Right atrium auricular region (tissue), 2 donors: Measurements from ENCODE around the gene FAM229B. TPM values are rescaled to one million over a fixed set of nuclear protein-coding genes. Genes with fewer than 3 reads are reported as not detected.

Experiments
- DNase-seq: peaks from one replicate; pipeline ENCODE4 v3.0.0-alpha.2; 2019; ENCODE audit warnings: low spot score
- H3K27ac ChIP-seq, 2 donors: fragments of 200-600 bp; sonication (generic); 1 replicate in 1 of 2; 2 replicates in 1 of 2; pipeline ENCODE4 v1.5.1; 2016 to 2019
- H3K27me3 ChIP-seq, 2 donors: fragments of 200-600 bp; sonication (generic); one replicate each; pipeline versions ENCODE4 v1.5.1 to v1.6.0; 2017 to 2019
- H3K36me3 ChIP-seq: fragments of 200-600 bp; sonication (generic); one replicate; pipeline ENCODE4 v1.5.1; 2016
- H3K4me1 ChIP-seq, 2 donors: fragments of 200-600 bp; sonication (generic); one replicate each; pipeline versions ENCODE4 v1.5.1 to v1.6.0; 2017 to 2019
- H3K4me3 ChIP-seq, 2 donors: fragments of 200-600 bp; sonication (generic); 1 replicate in 1 of 2; 2 replicates in 1 of 2; pipeline ENCODE4 v1.5.1; 2017 to 2019; ENCODE audit warnings: mild to moderate bottlenecking in 1 of 2, moderate library complexity in 1 of 2
- H3K9me3 ChIP-seq, 2 donors: fragments of 200-600 bp; sonication (generic); one replicate each; pipeline ENCODE4 v1.5.1; 2019
- total RNA-seq, 2 donors: library from RNA; depleted of rRNA; stranded (reverse); fragments of >200 nt; gene quantifications; one replicate each; pipeline ENCODE4 v1.1.0, GENCODE V29; 2016
- TF ChIP-seq, protein P1 (sequence below), 2 donors: fragments of 200-600 bp; sonication (generic); IDR thresholded peaks; one replicate each; pipeline ENCODE4 v1.5.1; 2019; ENCODE audit warnings: antibody characterized with exemption in 2 of 2

FAM229B gene
- total RNA-seq, 2 donors from 2014 or later, result 28.7 to 44.9 TPM

DNA sequence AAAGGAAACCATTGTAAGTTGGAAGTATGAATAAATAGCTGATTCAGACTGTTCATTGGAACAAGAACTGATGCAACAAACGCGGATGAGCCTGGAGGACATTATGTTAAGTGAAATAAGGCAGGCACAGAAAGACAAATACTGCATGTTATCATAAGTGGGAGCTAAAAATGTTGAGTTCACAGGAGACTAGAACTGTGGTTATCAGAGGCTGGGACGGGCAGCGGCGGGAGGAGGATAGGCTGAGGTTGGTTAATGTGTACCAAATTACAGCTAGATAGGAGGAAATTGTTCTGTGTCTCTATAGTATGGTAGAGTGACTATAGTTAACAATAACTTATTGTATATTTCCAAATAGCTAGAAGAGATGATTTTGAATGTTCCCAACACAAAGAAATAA lies 40.8 kb downstream of the FAM229B start:
- no peak overlapping the region for H3K4me3 ChIP-seq
- TF ChIP-seq, protein P1, sequence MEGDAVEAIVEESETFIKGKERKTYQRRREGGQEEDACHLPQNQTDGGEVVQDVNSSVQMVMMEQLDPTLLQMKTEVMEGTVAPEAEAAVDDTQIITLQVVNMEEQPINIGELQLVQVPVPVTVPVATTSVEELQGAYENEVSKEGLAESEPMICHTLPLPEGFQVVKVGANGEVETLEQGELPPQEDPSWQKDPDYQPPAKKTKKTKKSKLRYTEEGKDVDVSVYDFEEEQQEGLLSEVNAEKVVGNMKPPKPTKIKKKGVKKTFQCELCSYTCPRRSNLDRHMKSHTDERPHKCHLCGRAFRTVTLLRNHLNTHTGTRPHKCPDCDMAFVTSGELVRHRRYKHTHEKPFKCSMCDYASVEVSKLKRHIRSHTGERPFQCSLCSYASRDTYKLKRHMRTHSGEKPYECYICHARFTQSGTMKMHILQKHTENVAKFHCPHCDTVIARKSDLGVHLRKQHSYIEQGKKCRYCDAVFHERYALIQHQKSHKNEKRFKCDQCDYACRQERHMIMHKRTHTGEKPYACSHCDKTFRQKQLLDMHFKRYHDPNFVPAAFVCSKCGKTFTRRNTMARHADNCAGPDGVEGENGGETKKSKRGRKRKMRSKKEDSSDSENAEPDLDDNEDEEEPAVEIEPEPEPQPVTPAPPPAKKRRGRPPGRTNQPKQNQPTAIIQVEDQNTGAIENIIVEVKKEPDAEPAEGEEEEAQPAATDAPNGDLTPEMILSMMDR (IDR thresholded peaks at IDR 0.05), result no peak
- H3K27me3 ChIP-seq, result no peaks in the 10 kb centered on the region
- H3K9me3 ChIP-seq, result no peaks in the 10 kb centered on the region
- peaks cover 66% of the 10 kb centered on the region for H3K36me3 ChIP-seq
- no peaks in the 10 kb centered on the region for H3K4me1 ChIP-seq
- H3K27ac ChIP-seq, result no peak overlapping the region
- DNase-seq, result no peak

DNA sequence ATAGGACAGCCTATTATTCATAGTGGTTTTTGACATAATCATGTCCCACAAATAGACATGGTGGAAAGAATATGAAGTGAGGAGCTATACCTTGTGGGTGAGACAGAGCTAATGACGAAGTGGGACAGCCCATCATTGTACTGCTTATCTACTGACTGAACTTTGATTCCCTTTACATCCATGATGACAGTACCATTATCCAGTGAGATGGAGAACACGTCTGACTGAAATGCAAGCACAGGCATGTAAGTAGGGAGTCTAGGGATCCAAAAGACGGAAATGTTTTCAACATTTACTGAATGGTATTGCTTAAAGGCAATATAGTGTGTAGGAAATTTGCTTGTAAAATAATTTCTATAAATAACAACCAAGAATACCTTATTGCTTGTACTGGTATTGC lies 43.5 kb downstream of the FAM229B start:
- DNase-seq, result no peak
- Histone ChIP-seq H3K4me3 (no peak overlapping the region), H3K27me3 (no peaks in the 10 kb centered on the region), H3K36me3 (peaks cover 76% of the 10 kb centered on the region), H3K9me3 (no peaks in the 10 kb centered on the region), H3K27ac (no peak overlapping the region), H3K4me1 (no peaks in the 10 kb centered on the region)
- TF ChIP-seq, protein P1 (IDR thresholded peaks at IDR 0.05), result no peak

DNA sequence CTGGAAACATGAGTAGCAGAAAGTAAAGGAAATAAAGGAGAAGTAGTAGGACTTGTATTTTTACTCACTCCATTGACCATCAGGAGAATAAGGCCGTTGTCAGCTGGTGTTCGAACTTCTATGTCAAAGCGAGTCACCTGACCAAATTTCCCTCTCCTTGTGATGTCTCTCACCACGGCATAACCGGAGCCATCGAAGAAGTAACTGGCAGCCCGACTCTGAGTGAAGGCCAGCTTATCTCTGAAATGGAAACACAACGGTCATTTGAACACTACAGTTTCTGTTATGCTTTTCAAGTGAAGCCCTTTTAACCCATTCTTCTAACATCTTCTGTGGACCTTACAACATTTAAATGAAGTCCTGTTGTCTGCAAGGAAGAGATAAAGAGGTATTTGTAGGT lies 51.7 kb downstream of the FAM229B start:
- H3K36me3 ChIP-seq, result peaks cover 88% of the 10 kb centered on the region
- TF ChIP-seq, protein P1 (IDR thresholded peaks at IDR 0.05), result no peak
- no peak for DNase-seq
- H3K9me3 ChIP-seq, result no peaks in the 10 kb centered on the region
- no peaks in the 10 kb centered on the region for H3K27me3 ChIP-seq
- no peak overlapping the region for H3K27ac ChIP-seq
- no peaks in the 10 kb centered on the region for H3K4me1 ChIP-seq
- H3K4me3 ChIP-seq, result no peak overlapping the region

DNA sequence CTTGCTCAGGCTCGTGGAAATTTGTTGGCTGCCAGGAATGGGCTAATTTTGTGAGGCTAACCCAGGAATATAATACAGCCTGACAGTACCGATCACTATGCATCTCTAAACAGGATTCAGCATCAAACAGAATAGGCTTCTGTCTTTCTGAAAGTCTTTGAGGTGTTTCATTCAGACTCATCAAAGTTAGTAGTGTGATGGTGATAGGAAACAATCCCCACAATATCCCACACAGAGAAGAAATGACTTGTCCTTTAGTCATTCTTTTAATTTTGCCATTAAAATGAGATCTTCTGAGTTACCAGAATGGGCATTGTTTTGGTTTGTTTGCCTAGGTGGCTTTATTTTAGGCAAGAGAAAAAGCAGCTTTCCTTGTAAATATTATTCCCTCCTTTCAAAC lies 54.3 kb downstream of the FAM229B start:
- no peak for DNase-seq
- H3K36me3 ChIP-seq, result peaks cover 76% of the 10 kb centered on the region
- no peak overlapping the region for H3K27ac ChIP-seq
- H3K27me3 ChIP-seq, result no peaks in the 10 kb centered on the region
- H3K4me1 ChIP-seq, result no peaks in the 10 kb centered on the region
- no peaks in the 10 kb centered on the region for H3K9me3 ChIP-seq
- H3K4me3 ChIP-seq, result no peak overlapping the region
- TF ChIP-seq, protein P1 (IDR thresholded peaks at IDR 0.05), result no peak

DNA sequence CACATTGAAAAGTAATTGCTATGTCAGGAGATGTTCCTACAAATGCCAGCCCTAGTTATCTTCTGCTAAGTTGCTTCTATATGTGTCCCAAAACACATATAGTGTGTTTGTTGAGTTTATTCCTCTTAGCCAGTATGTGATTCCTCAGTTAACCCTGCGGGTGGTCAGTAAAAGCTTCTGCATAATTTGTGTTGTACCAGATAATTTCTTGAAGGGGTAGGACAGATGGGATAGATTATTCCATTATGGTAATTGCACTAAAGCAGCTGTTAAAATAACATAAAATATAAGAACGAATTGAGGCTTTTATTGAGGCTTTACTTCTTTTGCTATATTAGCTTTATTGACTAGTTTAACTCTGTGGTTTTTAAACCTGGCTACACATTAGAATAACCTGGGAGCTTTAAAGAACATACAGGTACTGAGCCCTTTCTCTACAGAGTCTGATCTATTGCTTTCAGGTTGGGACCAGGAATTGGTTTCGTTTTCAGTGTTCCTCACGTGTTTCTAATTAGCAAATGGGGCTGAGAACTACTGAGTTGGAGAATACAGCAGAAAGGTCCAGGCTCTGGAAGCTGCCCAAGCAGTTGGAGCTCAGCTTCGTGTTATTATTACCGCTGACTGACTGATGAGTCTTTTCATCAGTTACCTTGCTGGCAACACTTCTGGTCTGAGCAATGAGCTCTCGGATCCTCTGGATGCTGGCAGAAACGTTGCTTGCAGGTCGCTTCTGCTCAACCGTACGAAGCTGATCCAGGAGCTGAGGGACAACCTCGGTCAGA lies 56.9 kb downstream of the FAM229B start:
- TF ChIP-seq, protein P1 (IDR thresholded peaks at IDR 0.05), result no peak
- H3K9me3 ChIP-seq, result no peaks in the 10 kb centered on the region
- H3K36me3 ChIP-seq, result peaks cover 66% of the 10 kb centered on the region
- no peak for DNase-seq
- no peak overlapping the region for H3K4me3 ChIP-seq
- H3K4me1 ChIP-seq, result no peaks in the 10 kb centered on the region
- no peak overlapping the region for H3K27ac ChIP-seq
- H3K27me3 ChIP-seq, result no peaks in the 10 kb centered on the region
